RPMI8226 (cell line): ENCODE measurements around the gene ZCCHC7.
"Not testable (repeated sequence)": the region's sequence is repeated elsewhere in the genome, so short reads cannot be mapped to it uniquely, and the experiment has no call there.

Experiments
- DNase-seq: peaks from one replicate; pipeline ENCODE4 v3.0.0-alpha.2; 2015

The ZCCHC7 gene

GRCh38 chr9:37119907-37120842 lies at the start of gene ZCCHC7:
Gene ZCCHC7, plus strand, starts transcription at chr9:37120574.
- DNase-seq: peak; percentile 94

GRCh38 chr9:37074790-37075189 lies 45.6 kb upstream of the ZCCHC7 start:
- not testable (repeated sequence) for DNase-seq

DNA sequence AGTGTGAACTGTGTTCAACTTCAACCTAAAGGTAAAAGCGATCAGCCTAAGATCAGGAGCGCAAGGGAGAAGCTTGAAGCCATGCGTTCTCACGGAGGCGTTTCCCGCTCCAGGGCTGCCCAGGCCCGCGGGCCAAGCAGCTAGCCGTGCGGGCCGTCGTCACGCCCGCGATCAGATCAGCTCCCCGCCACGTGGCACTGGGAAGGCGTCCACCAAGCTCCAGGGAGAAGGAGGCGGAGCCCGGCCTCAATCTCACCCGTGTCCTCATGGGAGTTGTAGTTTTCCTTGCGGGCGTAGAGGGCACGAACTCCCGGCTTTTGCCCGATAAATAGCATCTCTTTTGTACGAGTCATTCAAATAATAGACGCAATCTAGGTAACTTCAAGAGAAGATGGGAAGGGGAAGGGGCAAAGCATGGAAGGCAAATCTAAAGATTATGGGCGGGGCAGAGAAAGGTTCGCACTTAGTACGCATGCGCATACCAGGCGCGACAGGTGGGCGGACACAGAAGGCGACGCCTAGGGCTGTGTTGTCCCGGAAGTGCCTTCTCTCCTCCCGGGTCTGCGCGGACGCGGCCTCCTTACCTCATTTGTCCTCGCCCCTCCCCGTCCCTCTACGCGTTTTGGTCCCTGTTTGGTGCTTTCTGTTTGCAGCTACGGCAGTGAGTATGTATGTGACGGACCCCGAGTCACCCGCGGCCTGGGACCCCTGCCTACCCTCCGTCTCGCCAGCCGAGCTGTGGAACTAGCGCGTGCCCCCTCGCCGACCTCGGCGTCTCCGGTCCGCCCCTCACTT lies 40.8 kb upstream of the ZCCHC7 start:
- DNase-seq: peak; percentile 94

DNA sequence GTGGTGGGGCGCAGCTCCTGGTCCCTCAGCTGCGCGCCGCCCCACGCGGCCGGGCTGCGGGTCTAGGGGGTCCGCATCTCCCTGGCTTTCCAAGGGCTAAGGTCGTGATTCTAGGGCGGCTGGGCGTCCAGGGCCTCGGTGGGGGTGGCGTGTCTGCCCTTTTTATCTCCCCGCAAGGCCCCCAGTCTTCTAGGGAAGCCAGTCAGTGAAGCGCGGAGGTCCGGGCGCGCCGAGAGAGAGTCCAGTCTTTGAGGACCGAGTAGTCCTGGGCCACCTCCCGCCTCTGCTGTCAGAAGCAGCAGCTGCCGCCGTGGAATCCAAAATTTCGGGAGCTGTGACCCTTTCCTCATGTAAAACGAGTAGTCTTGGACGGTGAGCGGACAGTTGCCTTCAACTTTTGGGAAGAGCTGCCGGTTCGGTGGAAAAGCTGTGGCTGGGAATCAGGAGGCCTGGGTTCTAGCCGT lies 40.2 kb upstream of the ZCCHC7 start:
- not testable (repeated sequence) for DNase-seq

- DNase-seq: not testable (repeated sequence)
These were observed 38.9 kb upstream of the ZCCHC7 start for GRCh38 chr9:37081507-37081906.

DNA sequence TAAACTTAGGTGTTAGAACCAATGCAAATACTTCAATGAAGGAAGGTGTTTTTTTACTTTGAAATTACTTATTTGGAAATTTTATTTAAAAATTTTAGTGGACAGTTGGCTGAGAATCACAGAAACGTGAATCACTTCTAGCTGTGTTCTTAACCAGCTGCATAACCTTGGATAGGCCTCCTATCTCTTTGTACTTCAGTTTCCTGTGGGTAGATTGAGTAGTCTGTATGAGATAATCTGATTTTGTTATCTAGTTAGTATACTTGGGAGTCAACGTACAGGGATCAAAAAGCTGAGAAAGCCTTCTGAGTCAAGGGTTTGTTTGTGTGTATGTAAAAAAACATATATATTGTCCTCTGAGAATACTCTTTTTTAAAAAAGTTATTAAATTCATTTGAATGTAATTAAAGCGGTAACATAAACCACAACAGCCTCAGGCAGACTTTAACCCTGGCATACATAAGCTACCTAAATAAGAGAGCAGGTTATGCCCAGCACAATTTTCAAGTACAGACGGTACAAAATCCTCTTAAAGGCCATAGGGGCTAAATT lies 38.1 kb upstream of the ZCCHC7 start:
- DNase-seq: no peak

GRCh38 chr9:37083654-37084053 lies 36.7 kb upstream of the ZCCHC7 start:
- DNase-seq: no peak

DNA sequence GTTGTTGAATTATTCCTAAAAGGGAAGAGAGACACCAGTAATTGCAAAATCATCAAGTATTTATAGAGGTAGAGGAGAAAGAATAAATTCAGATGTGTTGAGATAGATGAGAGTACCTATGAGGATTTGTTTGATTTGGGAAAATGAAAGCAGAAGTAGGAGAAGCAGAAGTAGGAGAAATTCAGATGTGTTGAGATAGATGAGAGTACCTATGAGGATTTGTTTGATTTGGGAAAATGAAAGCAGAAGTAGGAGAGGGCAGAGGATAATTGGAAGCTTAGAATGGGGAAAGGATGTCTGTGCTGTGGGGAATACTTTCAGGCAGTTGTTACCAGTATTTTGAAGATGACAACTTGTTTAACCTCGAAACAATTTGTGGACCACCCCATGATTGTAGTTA lies 35.1 kb upstream of the ZCCHC7 start:
- DNase-seq: no peak

DNA sequence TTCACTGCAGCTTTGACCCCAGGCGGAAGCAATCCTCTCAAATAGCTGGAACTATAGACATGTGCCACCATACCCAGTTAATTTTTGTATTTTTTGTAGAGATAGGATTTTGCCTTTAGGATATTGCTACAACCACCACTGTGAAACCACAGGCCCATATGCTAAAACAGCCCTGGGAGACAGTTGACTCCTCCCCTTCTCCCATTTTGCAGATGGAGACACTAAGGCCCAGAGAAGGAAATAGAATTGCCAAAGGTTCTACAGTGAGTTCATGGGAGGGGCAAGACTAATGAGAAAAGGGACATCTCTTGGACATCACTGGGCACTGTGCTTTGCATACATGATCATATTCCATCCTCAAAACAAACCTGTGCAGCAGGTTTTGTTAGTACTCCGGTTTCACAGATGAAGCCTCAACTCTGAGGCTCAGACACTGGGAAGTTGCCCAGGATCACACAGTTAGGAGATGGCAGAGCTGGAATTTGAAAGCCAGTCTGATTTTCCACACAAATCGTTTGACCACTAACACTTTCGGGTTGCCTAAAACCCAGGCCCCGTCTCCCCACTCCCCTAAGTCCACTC lies 27.6 kb upstream of the ZCCHC7 start:
- not testable (repeated sequence) for DNase-seq

DNA sequence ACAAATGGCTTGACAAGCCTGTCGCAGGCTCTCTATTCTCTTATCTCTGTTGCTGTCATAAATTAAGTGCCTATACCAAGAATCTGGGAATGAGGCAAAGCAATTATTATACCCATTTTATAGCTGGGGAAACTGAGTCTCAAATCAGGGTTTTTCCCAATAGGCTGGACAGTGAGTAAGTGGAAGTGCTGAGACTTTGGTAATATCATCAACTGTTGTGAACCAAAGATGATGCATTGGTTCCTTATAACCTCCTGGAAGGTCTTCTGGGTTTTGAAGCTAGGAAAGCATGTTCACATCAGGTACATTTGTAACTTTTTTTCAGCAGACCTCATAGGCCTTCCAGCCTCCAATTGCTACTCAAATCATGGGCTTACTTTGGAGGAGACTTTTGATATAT lies 25.6 kb upstream of the ZCCHC7 start:
- no peak for DNase-seq

GRCh38 chr9:37096628-37097027 lies 23.7 kb upstream of the ZCCHC7 start:
- no peak for DNase-seq

- DNase-seq: no peak
These were observed 23.1 kb upstream of the ZCCHC7 start for GRCh38 chr9:37097294-37097693.

DNA sequence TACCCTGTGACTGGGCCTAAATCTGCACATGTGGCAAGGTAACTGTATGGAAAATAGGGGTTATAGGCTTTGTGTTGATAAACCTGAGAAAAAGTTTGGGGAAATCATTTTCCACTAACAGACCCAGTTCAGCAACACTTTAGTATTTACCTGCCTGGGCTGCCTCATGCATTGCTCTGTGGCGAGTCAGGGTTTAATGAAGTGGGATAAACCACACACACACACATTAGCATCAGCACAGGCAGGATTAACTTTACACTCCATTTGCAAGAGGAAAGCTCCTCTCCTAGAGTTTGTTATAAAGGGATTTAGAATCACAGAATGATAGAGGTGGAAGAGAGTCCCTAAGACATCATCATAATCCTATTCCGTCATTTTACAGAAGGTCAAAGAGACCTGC lies 20.0 kb upstream of the ZCCHC7 start:
- no peak for DNase-seq

DNA sequence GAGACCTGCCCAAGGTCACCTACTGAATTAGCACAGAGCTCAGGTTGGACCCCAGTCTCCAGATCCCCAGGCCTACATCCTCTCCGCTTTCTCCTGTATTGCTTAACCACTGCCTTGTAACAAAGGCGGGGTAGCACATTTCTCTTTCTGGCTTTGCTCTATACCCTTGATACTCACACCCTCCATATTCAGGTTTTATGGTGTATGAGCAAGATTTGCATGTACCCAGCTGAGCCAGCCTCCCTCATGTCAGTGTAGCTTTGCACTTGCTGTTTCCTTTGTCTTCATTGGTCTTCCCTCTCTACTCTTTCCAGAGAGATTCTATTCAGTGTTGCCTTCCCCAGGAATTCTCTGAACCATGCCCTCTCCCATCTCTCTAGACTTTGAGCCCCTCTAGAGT lies 19.6 kb upstream of the ZCCHC7 start:
- DNase-seq: no peak

DNA sequence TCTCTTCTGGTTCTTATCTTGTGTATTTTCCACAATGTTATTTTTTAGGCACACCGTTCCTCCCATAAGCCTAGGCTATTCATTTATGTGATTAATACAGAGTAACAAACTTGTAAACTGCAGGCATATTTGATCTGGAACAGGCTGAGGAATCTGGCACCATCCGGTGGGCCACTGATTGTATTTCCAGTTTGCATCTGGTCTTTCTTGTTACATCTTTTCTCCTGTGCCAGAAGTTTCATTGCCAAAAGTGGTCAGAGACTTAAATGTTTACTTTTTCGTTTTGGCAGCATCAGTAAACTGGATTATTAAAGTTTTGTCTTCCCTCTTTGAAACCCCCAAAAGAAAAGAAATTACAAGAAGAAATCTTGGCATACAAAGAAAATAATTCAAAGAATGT lies 17.9 kb upstream of the ZCCHC7 start:
- no peak for DNase-seq

GRCh38 chr9:37104183-37104889 lies 16.0 kb upstream of the ZCCHC7 start:
- DNase-seq: peak; percentile 19

- DNase-seq: no peak
These were observed 15.1 kb upstream of the ZCCHC7 start for GRCh38 chr9:37105234-37105633.

GRCh38 chr9:37107701-37108100 lies 12.7 kb upstream of the ZCCHC7 start:
- no peak for DNase-seq

- DNase-seq: not testable (repeated sequence)
These were observed 5.9 kb upstream of the ZCCHC7 start for GRCh38 chr9:37114442-37114841.

- DNase-seq: no peak
These were observed 2.4 kb upstream of the ZCCHC7 start for GRCh38 chr9:37117956-37118355.

DNA sequence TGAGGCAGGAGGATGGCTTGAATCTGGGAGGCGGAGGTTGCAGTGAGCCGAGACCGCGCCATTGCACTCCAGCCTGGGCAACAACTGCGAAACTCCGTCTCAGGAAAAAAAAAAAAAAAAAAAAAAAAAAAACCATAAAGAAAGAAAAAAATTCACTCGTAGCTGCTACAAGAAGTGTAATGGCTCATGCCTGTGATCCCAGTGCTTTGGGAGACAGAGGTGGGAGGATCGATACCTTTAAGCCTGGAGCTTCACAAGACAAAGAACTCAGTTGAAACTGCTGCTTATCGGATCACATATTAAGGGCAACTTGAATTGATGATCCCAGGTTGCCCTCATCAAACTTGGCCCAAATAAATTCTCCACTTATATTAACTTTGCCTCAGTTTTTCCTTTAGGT lies 1.0 kb upstream of the ZCCHC7 start:
- DNase-seq: no peak

DNA sequence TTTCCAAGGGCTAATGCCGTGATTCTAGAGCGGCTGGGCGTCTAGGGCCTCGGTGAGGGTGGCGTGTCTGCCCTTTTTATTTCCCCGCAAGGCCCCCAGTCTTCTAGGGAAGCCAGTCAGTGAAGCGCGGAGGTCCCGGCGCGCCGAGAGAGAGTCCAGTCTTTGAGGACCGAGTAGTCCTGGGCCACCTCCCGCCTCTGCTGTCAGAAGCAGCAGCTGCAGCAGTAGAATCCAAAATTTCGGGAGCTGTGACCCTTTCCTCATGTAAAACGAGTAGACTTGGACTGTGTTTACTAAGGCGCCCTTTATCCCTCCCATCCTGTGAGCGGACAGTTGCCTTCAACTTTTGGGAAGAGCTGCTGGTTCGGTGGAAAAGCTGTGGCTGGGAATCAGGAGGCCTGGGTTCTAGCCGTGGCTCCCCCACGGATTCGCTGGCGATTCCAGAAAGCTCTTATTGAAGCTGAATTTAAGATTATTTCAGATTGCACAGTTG lies 515 bp downstream of the ZCCHC7 start:
- DNase-seq: peak; percentile 31
